HTERT RPE-1 (cell line): ENCODE measurements around the gene NMNAT3.
"Not testable (repeated sequence)": the region's sequence is repeated elsewhere in the genome, so short reads cannot be mapped to it uniquely, and the experiment has no call there.

Source experiments
- in situ Hi-C: fragments of 300-500 bp; cut with MboI; formaldehyde crosslinking; loops from 4 replicates; pipeline ENCODE4 v1.14.3; 2020; ENCODE audit warnings: low sequenced_read_pairs

The NMNAT3 gene

DNA sequence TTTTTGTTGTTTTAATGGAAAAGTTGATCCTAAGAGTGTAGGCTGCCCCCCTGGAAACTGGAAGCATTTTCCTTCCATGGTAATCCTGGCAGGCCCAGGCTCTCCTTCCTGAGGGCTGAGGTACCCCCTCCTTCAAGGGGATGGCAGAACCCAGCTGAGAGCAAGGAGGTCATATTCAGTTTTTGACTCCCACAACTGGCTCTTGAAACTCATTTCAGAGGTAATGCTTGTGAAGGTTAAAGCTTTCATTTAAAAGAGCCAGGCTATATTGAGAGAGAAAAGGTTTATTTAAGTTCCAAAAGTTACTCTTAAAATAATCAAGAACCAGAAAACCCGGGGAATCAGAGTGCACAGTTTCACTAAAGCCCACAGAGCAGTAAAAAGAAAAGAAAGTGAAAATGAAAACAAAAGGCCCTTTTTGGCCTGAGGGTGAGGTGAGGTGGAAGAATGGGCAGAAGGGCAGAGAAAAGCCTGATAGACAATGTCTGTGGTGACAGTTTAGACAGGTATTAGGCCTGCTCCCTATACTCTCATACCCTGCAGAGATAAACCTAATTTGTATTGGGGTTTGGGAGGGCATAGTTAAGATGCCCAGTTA lies 91.3 kb downstream of the NMNAT3 start:
- in situ Hi-C loops = no loop called here

DNA sequence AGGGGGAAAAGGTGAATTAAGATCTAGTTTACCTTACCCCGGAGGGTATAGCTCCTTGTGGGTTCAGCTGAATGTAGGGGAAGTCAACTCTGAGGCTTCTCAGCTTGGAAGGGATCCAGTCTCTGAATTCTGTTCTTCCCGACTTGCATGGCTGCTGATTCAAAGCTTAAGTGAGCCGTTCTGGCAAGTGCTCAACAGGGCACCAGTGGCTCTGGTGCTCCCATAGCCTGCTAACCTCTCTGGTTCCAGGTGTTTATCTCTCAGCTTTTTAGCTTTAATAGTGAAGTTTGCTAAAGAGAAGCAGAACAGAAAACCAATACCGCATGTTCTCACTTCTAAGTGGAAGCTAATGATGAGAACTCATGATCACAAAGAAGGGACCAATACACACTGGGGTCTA lies 92.0 kb downstream of the NMNAT3 start:
- in situ Hi-C loops = no loop called here

DNA sequence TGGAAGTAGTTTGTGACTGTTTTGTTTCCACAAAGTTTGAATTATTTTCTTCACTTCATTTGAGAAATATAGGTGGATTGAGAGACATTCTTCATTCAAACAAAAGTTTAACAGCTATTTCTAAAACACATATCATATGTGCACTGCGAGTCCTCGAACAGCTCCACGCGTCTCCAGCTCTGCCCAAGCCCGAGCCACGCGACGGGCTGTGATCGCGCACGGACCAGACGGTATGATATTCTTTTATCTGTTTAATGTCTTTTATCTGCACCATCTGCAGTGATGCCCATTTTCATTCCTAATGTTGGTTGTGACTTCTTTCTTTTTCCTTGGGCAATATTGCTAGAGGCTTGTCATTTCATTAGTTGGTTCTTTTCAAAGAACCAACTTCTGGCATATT lies 94.1 kb downstream of the NMNAT3 start:
- in situ Hi-C loops = not testable (repeated sequence)

DNA sequence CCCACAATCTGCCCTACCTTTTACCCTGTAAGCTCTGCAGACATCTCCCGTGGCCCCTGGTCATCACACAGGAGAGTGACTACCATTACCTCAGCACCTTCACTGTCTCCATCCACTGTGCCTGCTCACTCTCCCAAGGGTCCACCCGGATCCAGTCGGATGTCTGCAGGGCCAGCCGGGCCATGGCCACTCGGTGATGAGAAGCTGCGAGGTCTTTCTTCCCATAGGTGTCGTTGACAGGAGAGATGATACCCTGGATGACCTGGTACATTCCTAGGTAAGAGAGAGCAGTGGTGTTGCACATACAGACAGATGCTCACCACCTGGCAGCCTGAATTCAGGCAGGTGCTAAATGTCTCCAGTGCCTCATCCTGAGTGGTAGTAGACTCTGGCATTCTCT lies 99.0 kb downstream of the NMNAT3 start:
- in situ Hi-C loops = no loop called here

DNA sequence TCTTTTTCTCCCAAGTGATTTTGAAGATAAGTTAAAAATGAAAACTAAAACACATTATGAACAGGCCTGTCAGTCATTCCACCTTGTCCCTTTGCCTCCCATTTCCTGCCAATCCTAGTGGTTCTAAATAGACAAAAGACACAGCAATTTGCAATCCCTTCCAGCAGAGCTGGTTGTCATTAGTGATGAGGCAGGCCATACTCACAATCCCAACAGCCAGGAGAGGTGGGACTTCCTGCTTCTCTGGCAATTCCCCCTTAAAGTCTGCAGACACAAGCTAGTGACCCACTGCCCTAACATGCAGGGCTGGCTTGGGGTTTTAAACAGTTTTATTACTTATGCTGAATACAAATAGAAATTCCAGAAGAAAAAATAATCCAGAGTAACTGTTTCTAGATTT lies 99.9 kb downstream of the NMNAT3 start:
- in situ Hi-C loops = no loop called here

DNA sequence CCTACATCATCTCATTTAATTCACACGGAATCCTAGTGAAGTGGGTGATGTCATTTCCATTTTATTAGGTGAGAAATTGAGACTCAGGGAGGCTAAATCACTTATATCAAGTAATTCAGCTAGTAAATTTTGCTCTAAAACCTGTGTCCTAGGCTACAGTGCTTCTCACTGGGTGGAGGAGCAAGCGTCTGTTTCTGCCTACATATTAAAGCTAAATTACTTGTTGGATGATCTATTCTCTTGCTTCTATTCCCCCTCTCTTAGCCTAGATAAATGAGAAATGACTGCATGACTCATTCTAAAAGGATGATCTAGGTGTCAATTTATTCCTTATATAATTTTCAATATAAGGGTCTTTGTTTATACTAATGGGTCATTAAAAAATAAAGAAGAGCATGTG lies 100.4 kb downstream of the NMNAT3 start:
- in situ Hi-C loops = no loop called here

DNA sequence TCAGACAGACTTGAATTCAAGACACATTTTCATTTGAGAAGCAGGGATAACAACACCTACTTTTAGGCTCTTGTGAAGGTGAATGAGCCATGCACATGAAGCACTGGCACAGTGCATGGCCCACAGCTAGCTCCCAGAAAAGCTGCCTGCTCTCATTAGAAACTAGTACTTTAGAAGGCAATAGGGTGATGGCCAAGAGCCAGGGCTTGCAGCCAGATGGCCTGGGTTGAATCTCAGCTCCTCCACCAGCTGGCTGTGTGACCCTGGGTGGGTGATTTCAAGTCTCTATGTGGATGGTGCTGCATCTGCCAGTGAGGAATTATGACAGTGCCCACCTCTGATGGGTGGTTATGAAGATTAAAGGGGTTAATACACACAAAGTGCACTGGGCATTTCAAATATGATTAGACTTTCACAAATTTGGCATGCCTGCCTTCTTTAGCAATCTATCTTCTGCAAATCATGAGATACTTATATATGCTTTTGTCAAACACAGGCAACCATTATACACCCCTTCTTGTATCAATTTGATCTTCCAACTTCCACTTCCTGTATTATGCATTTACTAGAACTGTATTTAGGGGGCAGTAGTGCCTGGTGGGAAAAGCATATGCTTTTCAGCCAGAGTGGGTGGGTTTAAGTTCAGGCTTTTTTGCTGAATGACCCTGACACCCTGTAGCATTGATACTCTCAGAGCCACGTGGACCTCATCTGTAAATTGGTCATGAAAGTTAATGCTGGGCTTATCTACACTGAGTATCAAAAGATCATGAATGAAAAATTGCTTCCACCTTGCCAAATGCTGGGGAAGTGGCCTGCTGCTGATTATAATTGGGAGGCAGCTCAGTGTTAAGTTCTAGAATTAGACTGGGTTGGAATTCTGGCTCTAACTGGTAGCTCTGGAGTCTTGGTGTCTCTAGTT lies 103.5 kb downstream of the NMNAT3 start:
- in situ Hi-C loops = no loop called here

DNA sequence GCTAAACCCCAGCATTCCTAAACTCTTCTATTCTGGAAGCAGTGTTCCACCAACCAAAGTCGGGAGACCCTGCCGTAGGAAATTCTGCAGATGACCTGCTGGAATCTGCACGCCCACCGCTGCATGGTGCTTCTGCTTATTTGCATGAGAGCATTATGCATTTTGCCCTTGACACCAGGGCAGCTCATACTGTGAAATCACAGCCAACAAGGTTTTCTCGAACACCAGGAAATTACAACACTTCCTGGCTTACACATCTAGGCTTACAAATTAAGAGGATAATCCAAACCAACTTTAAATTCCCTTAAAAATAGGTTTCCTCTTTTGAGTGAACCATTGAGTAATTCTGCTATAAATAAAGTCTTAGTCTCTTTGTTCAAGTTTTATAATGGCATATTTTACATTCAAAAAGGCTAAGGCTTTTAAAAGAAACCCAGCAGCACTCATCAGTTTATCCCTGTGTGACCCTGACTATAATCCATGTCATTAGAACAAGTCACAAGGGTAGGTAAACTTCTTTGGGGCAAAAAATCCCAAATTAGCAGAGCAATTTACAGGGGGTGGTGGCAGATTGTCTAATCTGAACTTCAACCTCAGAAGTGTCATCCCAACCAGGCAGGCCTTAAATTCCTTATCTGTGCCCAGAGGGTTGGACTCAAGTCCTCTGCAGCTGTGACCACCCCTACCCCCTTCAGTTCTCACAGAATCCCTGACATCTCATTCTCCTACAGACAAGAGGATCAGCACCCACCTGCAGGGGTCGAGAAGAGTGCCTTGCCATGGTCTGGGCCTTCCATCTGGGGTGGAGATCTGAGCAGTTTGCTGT lies 104.7 kb downstream of the NMNAT3 start:
- in situ Hi-C loops = no loop called here

DNA sequence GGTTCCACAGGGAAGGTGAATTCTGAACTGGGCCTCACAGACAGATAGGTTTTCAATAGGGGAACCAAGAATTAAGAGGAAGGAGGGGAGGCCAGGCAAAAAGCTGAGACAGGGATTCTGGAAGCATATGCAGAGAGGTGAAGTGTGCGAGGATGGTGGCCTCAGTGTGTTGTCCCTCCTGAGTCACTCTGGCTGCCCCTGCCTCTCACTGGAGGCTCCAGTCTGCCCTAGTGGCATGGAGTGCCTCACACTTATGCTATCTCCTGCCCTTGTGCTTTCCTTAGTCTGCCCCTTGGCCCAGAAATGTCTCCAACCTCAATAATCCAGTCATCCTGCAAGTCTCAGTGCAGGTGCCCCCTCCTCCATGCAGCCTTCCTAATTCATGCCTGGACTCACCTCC lies 106.1 kb downstream of the NMNAT3 start:
- in situ Hi-C loops = no loop called here

DNA sequence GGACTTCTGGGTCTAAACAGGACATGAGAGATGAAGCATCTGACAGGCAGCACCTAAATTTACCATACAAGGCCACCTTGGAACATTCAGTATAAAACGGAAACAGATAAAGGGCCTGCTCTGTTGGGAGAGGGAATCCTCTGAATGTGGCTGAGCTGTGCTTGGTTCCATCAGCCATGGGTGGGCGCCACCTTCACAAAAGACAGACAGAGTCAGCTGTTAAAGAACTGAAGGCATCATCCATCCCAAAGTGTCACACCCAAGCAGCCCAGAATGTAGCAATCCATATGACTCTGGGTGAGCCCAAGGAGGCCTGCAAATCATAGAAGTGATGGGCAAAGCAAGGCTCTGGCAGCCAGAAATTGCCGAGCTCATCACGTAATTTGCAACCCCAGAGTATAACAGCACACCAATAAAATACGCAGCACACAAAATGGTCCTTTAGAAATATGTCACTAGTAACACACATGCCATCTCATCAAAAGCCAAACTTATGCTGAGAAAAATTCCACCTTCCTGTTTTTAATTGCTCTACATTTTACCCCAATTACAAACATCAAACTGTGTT lies 113.4 kb downstream of the NMNAT3 start:
- in situ Hi-C loops = no loop called here

DNA sequence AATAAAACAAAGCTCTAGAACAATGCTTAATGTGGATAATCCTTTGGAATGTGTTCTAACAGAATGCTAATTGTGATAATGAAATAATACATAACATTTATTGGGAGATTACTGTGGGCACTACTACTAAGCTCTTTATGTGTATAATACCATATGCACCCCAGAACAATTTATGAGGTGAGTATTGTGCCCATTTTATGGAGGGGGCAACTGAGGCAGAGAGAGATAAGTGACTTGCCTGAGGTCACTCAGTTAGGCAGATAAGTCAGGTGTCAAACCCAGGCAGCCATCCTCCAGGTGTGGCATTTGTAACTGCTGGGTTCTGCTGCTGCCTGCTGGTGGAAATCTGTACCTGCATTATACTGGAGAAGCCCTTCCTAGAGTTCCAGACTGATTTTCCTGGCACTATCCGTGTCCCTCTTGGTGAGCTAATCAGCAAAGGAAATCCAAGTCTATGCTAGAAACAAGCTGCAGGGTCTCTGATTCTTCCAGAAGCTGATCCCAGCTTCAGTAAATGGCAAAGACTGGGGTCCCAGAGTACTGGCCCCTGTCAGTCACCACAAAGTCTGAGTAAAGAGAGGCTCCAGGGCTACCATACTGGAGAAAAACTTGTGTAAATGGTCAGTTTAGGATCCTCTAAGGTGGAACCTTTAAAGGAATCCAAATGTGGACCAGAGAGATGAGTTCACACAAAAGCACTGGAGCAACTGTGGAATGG lies 115.7 kb downstream of the NMNAT3 start:
- in situ Hi-C loops = no loop called here

DNA sequence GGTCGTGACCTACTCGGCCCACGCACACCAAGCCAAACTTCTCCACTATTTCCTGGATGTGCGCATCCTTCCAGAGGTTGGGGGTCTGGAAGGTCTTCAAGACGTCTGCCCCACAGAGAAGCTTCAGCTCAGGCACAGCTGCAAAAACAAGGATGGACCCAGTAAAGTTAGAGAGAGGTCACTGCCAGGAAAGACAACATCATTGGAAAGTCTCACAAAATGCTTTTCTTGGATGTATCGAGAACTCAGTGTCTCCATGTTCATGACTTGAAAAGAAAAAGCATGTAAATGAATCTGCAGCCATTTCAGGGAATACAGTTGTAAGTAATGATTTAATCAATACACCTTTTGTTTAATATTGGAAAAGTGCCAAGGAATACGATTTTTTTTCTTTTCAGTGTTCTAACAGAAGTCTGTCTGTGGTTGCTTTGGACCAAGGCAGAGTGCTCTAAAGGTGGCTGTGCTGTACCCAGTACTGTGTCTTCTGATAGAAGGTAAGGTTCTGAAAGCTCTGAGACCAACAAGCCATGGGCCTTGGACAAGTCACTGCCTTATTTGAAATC lies 116.4 kb downstream of the NMNAT3 start:
- in situ Hi-C loops = no loop called here

DNA sequence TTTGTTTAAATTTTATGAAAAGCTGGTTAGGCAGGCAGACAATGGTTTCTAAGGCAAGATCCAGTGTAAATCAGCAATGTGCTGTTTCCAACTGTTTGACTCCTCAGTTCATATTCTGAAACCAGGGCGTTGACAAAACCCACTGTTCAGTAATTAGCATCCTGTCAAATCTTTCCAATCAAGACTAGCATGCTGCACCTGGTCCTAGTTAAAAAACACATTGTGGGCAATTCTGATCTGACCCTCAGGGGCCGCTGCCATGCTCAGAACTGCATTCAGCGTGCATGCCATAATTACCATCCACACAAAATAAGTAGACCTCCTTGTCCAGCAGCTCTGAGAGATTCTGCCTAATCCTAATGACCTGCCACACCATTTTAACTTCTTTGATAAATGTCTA lies 117.4 kb downstream of the NMNAT3 start:
- in situ Hi-C loops = no loop called here

DNA sequence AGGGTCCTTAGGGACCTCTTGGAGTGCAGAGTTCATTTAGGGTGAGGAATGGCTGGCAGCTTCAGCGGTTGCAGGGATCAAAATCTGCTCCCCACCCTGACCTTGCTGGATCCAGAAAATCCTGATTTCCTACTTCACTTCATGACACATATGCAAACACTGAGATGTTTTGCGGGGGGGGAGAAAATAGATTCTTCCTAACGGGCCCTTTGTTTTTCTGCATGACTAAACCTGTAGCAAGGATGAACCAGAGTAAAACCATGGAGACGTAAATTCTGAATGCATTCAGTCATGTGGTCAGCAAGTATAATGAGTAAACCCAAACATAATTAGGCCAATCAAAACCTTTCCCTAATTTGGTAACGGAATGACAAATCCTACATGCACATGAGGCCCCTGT lies 118.2 kb downstream of the NMNAT3 start:
- in situ Hi-C loops = no loop called here

DNA sequence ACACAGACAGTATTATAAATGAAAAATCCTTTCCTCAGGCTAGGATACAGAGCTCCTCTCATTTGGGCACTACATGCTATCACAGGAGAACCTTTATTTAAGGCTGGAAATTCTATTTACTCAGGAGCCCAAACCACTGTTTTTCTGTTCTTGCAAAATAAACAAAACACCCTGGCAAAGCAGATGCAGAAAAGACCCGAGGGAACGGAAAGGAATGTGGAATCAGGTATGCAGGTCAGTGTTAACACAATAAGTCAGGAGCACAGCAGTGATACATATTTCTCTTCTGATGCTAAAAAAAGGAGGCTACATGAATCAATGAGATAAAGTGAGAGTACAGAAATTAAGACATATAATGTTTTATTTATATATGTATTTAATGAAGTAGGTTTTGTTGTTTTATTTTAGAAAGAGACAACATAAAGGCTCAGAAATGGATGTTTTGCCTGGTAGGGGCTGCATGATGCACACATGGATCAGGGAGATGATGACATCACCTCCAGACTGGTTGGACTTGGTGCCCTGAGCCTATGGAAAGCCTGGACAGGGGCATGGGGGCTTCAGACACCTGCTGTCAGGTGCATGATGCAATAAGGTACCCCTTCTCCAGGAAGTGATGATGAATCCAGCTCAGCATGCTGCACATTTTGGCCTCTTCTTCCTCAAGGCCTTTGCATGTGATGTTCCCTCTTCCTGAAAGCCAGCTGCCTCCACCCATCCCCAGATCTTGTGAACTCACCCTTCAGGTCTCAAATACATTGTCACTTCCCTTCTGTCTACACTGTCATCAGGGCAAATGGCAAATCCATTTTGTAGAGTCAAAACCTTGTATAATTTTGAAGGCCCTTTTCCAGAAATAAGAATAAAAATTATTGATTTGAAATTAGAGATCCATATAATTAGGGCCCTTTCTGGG lies 119.2 kb downstream of the NMNAT3 start:
- in situ Hi-C loops = no loop called here

DNA sequence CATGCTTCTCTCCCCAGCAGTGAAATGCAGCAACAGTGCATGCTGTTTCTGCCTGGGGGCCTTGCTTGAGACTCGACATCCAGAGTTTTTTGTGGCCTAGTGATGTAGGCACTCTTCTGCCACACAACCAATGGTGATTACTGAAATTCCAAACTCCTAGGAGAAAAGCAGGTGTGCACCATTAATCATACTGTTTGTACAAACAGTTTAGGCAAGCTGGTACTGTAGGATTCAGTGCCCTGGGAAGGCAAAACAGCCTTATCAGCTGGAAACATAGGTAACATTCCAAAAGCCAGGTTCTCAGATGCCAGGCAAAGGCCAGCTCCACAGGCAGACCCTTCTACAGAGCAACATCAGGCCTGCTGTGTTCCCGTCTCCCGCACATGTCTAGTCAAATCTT lies 120.7 kb downstream of the NMNAT3 start:
- in situ Hi-C loops = no loop called here

DNA sequence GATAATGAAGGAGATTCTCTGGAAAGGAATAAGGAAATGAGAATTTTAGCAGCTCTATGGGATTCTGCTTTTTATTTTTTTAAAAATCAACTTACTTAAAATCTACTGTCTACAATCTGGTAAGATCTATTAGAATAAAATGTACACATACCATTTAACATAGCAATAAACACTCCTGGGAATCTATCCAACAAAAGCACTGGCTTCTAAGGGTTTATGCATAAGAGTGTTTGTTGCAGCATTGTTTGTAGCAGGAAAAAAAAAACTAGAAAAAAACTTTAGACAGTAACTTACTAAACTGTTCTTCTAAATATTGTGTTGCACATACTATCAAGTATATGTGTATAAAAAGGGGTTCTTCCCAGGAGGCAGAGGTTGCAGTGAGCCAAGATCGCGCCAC lies 122.5 kb downstream of the NMNAT3 start:
- in situ Hi-C loops = no loop called here

DNA sequence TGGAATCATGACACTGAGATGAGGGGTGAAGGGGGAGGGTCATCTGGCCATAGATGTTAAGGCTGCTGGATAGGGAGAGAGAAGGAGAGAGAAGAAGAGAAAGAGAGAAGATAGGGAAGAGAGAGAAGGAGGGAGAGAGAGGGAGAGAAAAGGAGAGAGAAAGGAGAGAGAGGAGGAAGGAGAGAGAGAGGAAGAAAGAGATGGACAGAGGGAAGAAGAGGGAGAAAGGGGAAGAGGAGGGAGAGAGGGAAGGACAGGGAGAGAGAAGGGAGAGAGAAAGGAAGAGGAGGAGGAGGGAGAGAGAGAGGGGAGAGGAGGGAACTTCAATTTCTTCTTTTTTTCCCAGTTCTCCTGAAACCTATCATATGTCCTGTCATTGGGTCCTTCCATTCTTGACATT lies 123.1 kb downstream of the NMNAT3 start:
- in situ Hi-C loops = no loop called here

DNA sequence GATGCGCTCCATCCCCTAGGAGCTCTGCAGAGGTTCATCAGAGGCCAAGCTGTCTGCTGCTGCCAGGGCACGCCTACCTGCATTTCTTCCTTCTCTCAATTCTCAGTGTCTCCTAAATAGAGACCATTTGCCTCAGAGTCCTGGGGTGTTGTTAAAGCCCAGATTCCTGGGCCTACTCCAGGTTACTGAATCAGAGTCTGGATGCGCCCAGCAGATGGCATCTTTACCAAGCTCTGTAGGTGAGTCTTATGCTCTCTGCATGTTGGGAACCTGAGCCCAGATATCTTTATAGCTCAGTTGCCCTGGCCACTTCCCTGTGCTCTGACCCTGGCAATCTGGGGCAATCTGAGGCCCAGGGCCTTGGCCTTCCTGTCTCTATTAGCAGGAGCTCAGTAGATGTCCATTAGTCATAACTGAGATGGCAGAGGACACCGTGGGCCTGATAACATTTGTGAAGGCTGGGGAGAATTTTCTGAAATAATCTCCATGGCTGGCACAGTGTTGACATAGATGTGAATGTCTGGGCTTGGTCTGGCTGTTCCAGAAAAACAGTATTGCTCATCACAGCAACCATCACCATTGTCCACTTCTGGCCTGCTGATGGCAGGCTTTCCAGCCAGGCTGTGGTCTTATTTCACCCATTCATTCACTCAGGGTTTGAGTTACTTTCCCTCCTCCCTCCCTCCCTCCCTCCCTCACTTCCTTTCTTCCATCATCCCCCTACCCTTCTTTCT lies 125.0 kb downstream of the NMNAT3 start:
- in situ Hi-C loops = no loop called here
